KMS-11 (cell line): Measurements from ENCODE around the gene TSPO.

Experiments used
- H2AFZ ChIP-seq: fragments of 200-600 bp; sonication (generic); 2 replicates; pipeline ENCODE4 v1.6.1; 2016; ENCODE audit warnings: antibody characterized with exemption, mixed run types, low read depth
- H3K27ac ChIP-seq: fragments of 200-600 bp; sonication (generic); 2 replicates; pipeline ENCODE4 v1.6.1; 2016; ENCODE audit warnings: mild to moderate bottlenecking, mixed run types
- H3K27me3 ChIP-seq: fragments of 200-600 bp; sonication (generic); 2 replicates; pipeline ENCODE4 v1.6.1; 2017; ENCODE audit warnings: mild to moderate bottlenecking, low read depth, mixed run types, moderate library complexity; ENCODE audit not compliant: insufficient read depth
- H3K36me3 ChIP-seq: fragments of 200-600 bp; sonication (generic); 2 replicates; pipeline ENCODE4 v1.6.1; 2017; ENCODE audit warnings: mild to moderate bottlenecking, mixed run types; ENCODE audit not compliant: insufficient read depth
- H3K4me1 ChIP-seq: fragments of 200-600 bp; sonication (generic); 2 replicates; pipeline ENCODE4 v1.6.1; 2016; ENCODE audit warnings: mild to moderate bottlenecking, low read depth, mixed run types; ENCODE audit not compliant: poor library complexity, severe bottlenecking
- H3K4me2 ChIP-seq: fragments of 200-600 bp; sonication (generic); 2 replicates; pipeline ENCODE4 v1.7.0; 2016; ENCODE audit warnings: mild to moderate bottlenecking, mixed run types
- H3K4me3 ChIP-seq: fragments of 200-600 bp; sonication (generic); IDR thresholded peaks from 2 replicates; pipeline ENCODE4 v1.6.1; 2017; ENCODE audit warnings: low read depth, low read length, mixed read lengths; ENCODE audit not compliant: insufficient read depth
- H3K79me2 ChIP-seq: fragments of 200-600 bp; sonication (generic); 2 replicates; pipeline ENCODE4 v1.6.1; 2016; ENCODE audit warnings: low read depth, mixed run types; ENCODE audit not compliant: insufficient read depth
- H3K9ac ChIP-seq: fragments of 200-600 bp; sonication (generic); 2 replicates; pipeline ENCODE4 v1.6.1; 2016; ENCODE audit warnings: mild to moderate bottlenecking, mixed run types
- H4K20me1 ChIP-seq: fragments of 200-600 bp; sonication (generic); 2 replicates; pipeline ENCODE4 v1.6.1; 2016; ENCODE audit warnings: mild to moderate bottlenecking, mixed run types; ENCODE audit not compliant: insufficient read depth
- TF ChIP-seq, protein P1 (sequence below): fragments of 200-600 bp; sonication (generic); conservative IDR thresholded peaks from 2 replicates; pipeline ENCODE4 v1.6.1; 2017; ENCODE audit warnings: low read depth, mild to moderate bottlenecking, antibody characterized with exemption, low read length, moderate library complexity, mixed read lengths

TSPO gene

DNA sequence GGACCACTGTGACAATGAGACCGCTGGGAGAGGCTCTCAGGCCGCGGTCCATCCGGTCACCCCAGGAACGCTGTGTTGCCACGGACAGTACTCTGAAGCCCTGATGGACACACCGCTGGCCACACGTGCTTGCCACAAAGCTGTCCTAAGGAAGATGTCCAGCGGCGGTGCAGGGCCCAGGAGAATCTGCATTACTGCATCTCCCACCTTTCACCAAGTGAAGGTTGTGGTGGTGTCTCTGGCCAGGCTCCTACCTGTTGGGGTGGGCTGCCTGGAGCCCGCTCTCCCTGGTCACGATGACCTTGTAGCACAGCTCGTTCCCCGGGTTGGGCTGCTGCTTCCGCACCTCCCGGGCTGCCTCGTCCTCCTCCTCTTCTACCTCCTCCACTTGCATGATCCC is 31.4 kb downstream of the TSPO start:
- Histone ChIP-seq H3K4me2 (no peak overlapping the region), H3K27me3 (no peaks in the 10 kb centered on the region), H3K4me3 (no peak overlapping the region), H3K36me3 (peaks cover 2% of the 10 kb centered on the region; the same call in 1 of the 2 replicates), H3K4me1 (peaks cover 13% of the 10 kb centered on the region), H3K79me2 (peaks cover 38% of the 10 kb centered on the region), H3K9ac (no peak overlapping the region), H3K27ac (no peak overlapping the region), H4K20me1 (no peaks in the 10 kb centered on the region), H2AFZ (no peak overlapping the region)
- TF ChIP-seq, protein P1, sequence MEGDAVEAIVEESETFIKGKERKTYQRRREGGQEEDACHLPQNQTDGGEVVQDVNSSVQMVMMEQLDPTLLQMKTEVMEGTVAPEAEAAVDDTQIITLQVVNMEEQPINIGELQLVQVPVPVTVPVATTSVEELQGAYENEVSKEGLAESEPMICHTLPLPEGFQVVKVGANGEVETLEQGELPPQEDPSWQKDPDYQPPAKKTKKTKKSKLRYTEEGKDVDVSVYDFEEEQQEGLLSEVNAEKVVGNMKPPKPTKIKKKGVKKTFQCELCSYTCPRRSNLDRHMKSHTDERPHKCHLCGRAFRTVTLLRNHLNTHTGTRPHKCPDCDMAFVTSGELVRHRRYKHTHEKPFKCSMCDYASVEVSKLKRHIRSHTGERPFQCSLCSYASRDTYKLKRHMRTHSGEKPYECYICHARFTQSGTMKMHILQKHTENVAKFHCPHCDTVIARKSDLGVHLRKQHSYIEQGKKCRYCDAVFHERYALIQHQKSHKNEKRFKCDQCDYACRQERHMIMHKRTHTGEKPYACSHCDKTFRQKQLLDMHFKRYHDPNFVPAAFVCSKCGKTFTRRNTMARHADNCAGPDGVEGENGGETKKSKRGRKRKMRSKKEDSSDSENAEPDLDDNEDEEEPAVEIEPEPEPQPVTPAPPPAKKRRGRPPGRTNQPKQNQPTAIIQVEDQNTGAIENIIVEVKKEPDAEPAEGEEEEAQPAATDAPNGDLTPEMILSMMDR: no peak

DNA sequence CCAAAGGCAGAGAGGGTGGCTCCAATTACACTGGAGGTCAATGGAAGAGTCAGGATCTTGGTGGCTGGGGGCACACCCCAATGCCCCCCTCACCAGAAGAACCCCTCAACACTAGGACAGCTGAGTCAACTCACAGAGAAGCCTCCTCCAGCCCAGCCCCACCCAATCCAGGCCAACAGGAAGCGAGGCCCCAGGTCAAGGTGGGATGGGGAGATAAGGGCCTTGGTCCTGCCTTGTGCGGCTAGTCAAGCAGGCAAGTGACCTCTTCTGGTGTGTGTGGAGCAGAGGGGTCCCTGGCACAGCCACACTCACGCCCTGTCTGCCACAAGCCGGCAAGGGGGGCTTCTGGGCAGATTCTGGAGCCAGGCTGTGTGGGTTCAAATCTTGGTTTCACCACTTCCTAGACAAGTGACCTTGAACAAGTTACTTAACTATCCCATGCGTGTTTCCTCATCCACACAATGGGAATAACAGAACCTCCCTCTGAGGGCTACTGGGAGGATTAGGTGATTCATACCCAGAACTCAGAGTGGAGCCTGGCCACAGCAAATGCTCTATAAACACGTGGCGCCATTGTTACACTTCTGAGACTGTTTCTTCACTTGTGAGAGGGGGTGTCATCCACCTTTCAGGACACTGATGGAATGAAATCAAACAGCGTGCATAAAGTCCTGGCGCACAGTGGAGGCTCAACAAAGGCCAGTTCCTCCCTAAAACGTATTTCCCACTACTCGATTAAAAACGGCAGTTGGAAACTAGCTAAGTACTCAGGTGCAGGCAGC is 32.3 kb downstream of the TSPO start:
- H3K4me3 ChIP-seq: no peak overlapping the region

DNA sequence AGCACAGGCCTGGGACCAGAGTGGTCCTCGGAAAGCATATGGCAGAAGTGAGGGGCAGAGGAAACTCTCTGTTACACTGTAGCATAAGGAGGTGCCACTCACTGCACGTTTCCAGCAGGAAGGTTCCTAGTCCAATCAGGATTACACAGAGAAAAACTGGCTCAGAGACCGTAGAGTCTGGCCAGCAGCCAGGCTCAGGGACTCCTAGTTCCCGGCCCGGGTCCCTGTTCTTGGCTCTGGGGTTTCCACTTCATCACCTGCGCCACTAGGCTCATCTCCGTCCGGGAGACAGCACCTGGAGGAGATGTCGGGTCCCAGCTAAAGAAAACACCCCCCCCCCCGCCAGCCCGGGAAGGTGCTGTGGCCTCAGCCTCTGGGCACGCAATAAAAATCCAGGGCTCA is 34.5 kb downstream of the TSPO start:
- Histone ChIP-seq H2AFZ (no peak overlapping the region), H3K27ac (peak overlapping the region; percentile 68), H3K27me3 (no peaks in the 10 kb centered on the region; the same call in 1 of the 2 replicates), H3K36me3 (no peaks in the 10 kb centered on the region), H3K79me2 (peaks cover 38% of the 10 kb centered on the region), H3K9ac (peak overlapping the region; percentile 90; the same call in 1 of the 2 replicates), H3K4me1 (peaks cover 20% of the 10 kb centered on the region), H3K4me3 (no peak overlapping the region), H4K20me1 (no peaks in the 10 kb centered on the region), H3K4me2 (peak overlapping the region; percentile 96)
- TF ChIP-seq, protein P1: no peak

More for the DNA sequence above, 32.3 kb downstream of the TSPO start:
- TF ChIP-seq, protein P1: no peak
- Histone ChIP-seq H3K36me3 (peaks cover 2% of the 10 kb centered on the region; the same call in 1 of the 2 replicates), H3K9ac (no peak overlapping the region), H4K20me1 (no peaks in the 10 kb centered on the region), H3K27ac (no peak overlapping the region), H2AFZ (no peak overlapping the region), H3K79me2 (peaks cover 38% of the 10 kb centered on the region), H3K27me3 (no peaks in the 10 kb centered on the region), H3K4me2 (no peak overlapping the region), H3K4me1 (peaks cover 20% of the 10 kb centered on the region)

DNA sequence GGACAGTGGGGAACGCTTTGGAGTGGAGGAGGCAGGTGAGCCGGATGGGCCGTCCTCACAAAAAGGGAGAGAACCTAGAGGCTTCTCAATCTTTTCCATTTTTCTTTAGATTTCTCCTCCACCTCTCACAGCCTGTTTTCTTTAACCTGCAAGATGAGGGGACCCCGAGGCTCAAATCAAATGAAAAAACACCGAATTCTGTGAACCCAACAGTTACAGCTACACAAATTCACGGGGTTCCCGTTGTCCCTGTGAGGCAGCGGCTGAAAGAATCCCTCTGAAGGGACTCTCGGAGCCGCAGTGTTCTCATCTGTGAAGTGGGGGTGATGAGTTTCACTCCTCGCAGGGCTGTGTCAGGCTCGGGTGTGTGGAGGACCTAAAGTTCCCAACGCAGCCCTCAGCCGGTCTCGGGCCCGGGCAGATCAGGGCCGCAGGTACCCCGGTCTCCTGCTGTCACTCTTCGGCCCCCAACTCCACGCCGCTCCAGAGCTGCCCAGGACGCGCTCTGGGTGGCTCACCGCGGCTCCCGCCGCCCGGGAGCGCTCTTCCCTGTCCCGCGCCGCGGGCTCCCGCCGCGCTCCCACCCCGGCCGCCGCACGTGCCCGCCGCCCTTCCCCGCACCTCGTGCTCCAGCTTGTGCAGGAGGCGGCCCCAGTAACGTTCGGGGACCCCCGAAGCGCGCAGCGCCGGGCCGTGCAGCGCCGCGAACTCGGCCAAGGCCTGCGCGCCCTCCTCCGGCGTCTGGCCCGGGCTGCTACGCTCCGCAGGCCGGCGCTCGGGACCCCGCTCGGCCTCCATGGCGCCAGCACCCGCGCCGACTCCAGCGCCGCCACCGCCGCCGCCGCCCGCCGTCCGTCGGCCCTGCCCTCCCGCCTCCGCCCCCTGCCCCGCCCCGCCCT is 35.2 kb downstream of the TSPO start, which contains the start of gene TTLL12:
Gene TTLL12, minus strand, starts transcription at position 863 of the 899 bp plus-strand sequence. Its CDS starts 65 bp downstream, at position 798.
- Histone ChIP-seq H3K27ac (peak within 1 kb of the TSS; percentile 68), H3K4me2 (peak within 1 kb of the TSS; percentile 96), H3K4me1 (peaks cover 20% of the 10 kb centered on the region), H2AFZ (peak within 1 kb of the TSS; percentile 99), H3K36me3 (no peaks in the 10 kb centered on the region), H3K9ac (peak within 1 kb of the TSS; percentile 90), H3K4me3 (no peak within 1 kb of the TSS), H3K79me2 (peaks cover 38% of the 10 kb centered on the region), H3K27me3 (peaks cover 4% of the 10 kb centered on the region; the same call in 1 of the 2 replicates), H4K20me1 (no peaks in the 10 kb centered on the region)
- TF ChIP-seq, protein P1: no peak
